Colonic mucosa (tissue), 4 donors: ENCODE measurements around the gene UGT1A10. TPM values are rescaled to one million over a fixed set of nuclear protein-coding genes. Genes with fewer than 3 reads are reported as not detected.

Experiments used
- DNase-seq: peaks from one replicate; pipeline ENCODE4 v3.0.0-alpha.2; 2020
- H3K27ac ChIP-seq: fragments of 200-600 bp; one replicate; pipeline ENCODE4 v1.8.0; 2021
- H3K27me3 ChIP-seq: fragments of 200-600 bp; one replicate; pipeline ENCODE4 v1.8.0; 2021
- H3K36me3 ChIP-seq: fragments of 200-600 bp; one replicate; pipeline ENCODE4 v1.8.0; 2021
- H3K4me1 ChIP-seq: fragments of 200-600 bp; one replicate; pipeline ENCODE4 v1.8.0; 2021; ENCODE audit warnings: mild to moderate bottlenecking
- H3K4me3 ChIP-seq: fragments of 200-600 bp; one replicate; pipeline ENCODE4 v1.8.0; 2021
- H3K9ac ChIP-seq, 2 donors: one replicate each; pipeline ENCODE4 v1.7.0; 2013; ENCODE audit warnings: control low read depth in 2 of 2, low read depth in 2 of 2, low read length in 2 of 2
- H3K9me3 ChIP-seq: fragments of 200-600 bp; one replicate; pipeline ENCODE4 v1.8.0; 2021
- CTCF ChIP-seq: fragments of 200-600 bp; IDR thresholded peaks from one replicate; pipeline ENCODE4 v1.8.0; 2022; ENCODE audit warnings: antibody characterized with exemption, mild to moderate bottlenecking
- intact Hi-C: fragments of 100-400 bp; cut with DNase I; formaldehyde crosslinking; loops from one replicate; pipeline ENCODE4 v1.14.1; 2022
- total RNA-seq, 2 donors: library from RNA; stranded (reverse); fragmentation: NEBNext Ultra II Directional in 1 of 2; extraction: Animal tissue kit (Norgen Biotek cat#: 25700) in 1 of 2; gene quantifications; one replicate each; pipeline ENCODE4 v1.2.1, GENCODE V29; 2021
- donor health status: healthy.
- donor health status: DM: no; HTN: no; CAD: no.
- donor health status: DM: no; HTN: no; CAD: no.

The UGT1A10 gene
- total RNA-seq, 2 donors from 2014 or later, result 45.2 to 82.9 TPM

GRCh38 chr2:233658610-233659009 lies 22.4 kb downstream of the UGT1A10 start:
- intact Hi-C loops, result no loop called here

DNA sequence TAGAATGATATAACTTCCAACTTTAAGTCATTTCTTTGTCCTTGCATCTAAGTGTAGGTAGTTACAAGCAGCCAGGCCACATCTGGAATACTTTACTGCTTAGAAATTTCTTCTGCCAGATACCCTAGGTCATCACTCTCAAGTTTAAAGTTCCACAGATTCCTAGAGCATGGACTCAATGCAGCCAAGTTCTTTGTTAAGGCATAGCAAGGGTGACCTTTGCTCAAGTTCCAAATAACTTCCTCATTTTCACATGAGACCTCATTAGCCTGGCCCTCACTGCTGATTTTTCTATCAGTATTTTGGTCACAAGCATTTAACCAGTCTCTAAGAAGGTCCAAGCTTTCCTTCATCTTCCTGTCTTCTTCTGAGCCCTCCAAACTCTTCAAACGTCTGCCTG lies 27.7 kb downstream of the UGT1A10 start:
- H3K27me3 ChIP-seq, result no peaks in the 10 kb centered on the region
- no peak overlapping the region for H3K27ac ChIP-seq
- H3K9ac ChIP-seq, result no peak overlapping the region
- no peak for TF ChIP-seq CTCF
- no peaks in the 10 kb centered on the region for H3K4me1 ChIP-seq
- no peaks in the 10 kb centered on the region for H3K9me3 ChIP-seq
- no peak for DNase-seq
- no peaks in the 10 kb centered on the region for H3K36me3 ChIP-seq
- H3K4me3 ChIP-seq, result no peak overlapping the region
- intact Hi-C loops, result no loop called here

More at GRCh38 chr2:233658610-233659009, 22.4 kb downstream of the UGT1A10 start:
- Histone ChIP-seq H3K4me3 (no peak overlapping the region), H3K4me1 (no peaks in the 10 kb centered on the region), H3K27ac (no peak overlapping the region), H3K36me3 (no peaks in the 10 kb centered on the region), H3K9me3 (no peaks in the 10 kb centered on the region), H3K9ac (no peak overlapping the region), H3K27me3 (no peaks in the 10 kb centered on the region)
- DNase-seq, result no peak
- TF ChIP-seq CTCF, result no peak

GRCh38 chr2:233668605-233669260 lies 32.5 kb downstream of the UGT1A10 start:
- no peaks in the 10 kb centered on the region for H3K36me3 ChIP-seq
- intact Hi-C loops, result no loop called here
- H3K27me3 ChIP-seq, result no peaks in the 10 kb centered on the region
- DNase-seq, result no peak
- no peak overlapping the region for H3K9ac ChIP-seq
- H3K9me3 ChIP-seq, result no peaks in the 10 kb centered on the region
- H3K4me1 ChIP-seq, result no peaks in the 10 kb centered on the region
- no peak for TF ChIP-seq CTCF
- H3K27ac ChIP-seq, result no peak overlapping the region
- no peak overlapping the region for H3K4me3 ChIP-seq

DNA sequence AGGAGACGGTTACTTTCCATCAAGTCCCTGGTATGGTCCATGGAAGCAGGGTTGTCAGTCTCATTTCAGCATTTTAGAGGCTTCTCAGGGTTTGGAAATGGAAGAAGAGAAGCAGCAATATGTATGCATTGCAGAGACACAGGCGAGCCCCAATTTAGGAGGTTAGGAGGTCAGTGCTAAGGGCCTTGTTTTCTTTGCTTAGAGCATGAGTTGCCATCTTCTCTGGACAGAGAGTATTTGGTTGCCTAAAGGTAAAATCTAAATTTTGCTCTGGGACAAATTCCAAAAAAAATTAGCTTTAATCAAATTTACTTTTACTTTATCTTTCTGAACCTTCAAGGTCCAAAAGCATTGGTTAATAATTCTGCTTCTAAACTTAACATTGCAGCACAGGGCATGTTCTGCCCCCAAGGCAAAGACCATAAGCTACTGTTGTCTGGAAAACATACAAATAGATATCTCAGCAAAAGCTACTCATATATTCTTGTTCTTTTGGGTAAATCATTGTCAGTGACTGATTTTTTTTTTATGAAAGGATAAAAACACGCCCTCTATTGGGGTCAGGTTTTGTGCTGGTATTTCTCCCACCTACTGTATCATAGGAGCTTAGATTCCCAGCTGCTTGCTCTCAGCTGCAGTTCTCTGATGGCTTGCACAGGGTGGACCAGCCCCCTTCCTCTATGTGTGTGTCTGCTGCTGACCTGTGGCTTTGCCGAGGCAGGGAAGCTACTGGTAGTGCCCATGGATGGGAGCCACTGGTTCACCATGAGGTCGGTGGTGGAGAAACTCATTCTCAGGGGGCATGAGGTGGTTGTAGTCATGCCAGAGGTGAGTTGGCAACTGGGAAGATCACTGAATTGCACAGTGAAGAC lies 35.3 kb downstream of the UGT1A10 start, which contains the start of gene UGT1A9:
UGT1A9 (plus strand) TSS at position 609 of the 872 bp plus-strand sequence; CDS start at position 646, 37 bp downstream.
- H3K9ac ChIP-seq, result no peak within 1 kb of the TSS
- no peak for TF ChIP-seq CTCF
- H3K27ac ChIP-seq, result no peak within 1 kb of the TSS
- H3K36me3 ChIP-seq, result no peaks in the 10 kb centered on the region
- H3K9me3 ChIP-seq, result no peaks in the 10 kb centered on the region
- DNase-seq, result no peak
- H3K4me3 ChIP-seq, result no peak within 1 kb of the TSS
- intact Hi-C loops, result no loop called here
- no peaks in the 10 kb centered on the region for H3K27me3 ChIP-seq
- H3K4me1 ChIP-seq, result no peaks in the 10 kb centered on the region

GRCh38 chr2:233672886-233673285 lies 36.6 kb downstream of the UGT1A10 start:
- H3K4me3 ChIP-seq, result no peak overlapping the region
- TF ChIP-seq CTCF, result no peak
- no peaks in the 10 kb centered on the region for H3K4me1 ChIP-seq
- DNase-seq, result no peak
- H3K27me3 ChIP-seq, result no peaks in the 10 kb centered on the region
- no peaks in the 10 kb centered on the region for H3K9me3 ChIP-seq
- intact Hi-C loops, result no loop called here
- H3K36me3 ChIP-seq, result no peaks in the 10 kb centered on the region
- no peak overlapping the region for H3K27ac ChIP-seq
- no peak overlapping the region for H3K9ac ChIP-seq
